ENCODE measurements around the gene BTBD6. TPM values are rescaled to one million over a fixed set of nuclear protein-coding genes. Genes with fewer than 3 reads are reported as not detected.

The BTBD6 gene
- total and polyA plus RNA-seq, 9 of the 15 experiments (the other 6 are each of a cell fraction or from before 2014, with no cell fraction given), result not detected

DNA sequence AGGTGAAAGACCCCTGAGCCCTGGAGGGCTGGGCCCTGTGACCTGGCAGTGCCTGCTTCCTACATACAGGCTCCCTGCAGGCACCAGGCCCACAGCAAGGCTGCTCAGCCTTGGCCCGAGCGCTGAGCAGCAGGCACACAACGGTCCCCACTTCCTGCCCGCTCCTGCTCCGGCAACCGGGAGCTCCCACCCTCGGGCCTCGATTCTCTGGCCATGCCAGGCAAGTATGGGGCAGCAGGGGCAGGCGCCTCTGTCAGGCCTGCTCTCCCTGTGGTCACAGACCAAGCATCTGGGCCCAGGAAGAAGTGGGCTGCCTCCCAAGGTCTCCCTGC, 36.6 kb upstream of the BTBD6 start:
- Histone ChIP-seq H3K9me3 (replicated peaks; ENCODE audit: control insufficient read depth, insufficient read depth, low read depth, low read length) (no peaks in the 10 kb centered on the region), H3K4me3 (no peak overlapping the region), H4K20me1 (replicated peaks; ENCODE audit: control insufficient read depth, insufficient read depth, low read length) (no peaks in the 10 kb centered on the region; the same call in 1 of the 2 replicates), H3K9me1 (ENCODE audit: control insufficient read depth, insufficient read depth, low read length) (no peaks in the 10 kb centered on the region), H3K27ac (ENCODE audit: extremely low read depth, low read depth, low read length) (no peak overlapping the region), H3K9ac (ENCODE audit: insufficient read depth in 1 of 2, low read depth in 2 of 2, low read length in 2 of 2) (no peak overlapping the region), H2AFZ (ENCODE audit: low read depth, low read length) (no peak overlapping the region), H3K36me3 (ENCODE audit: control insufficient read depth, insufficient read depth, low read length) (peaks cover 5% of the 10 kb centered on the region; the same call in 1 of the 3 replicates), H3K79me2 (ENCODE audit: control insufficient read depth, insufficient read depth, low read length) (no peaks in the 10 kb centered on the region), H3K4me1 (replicated peaks in 1 of 2; ENCODE audit: control insufficient read depth in 2 of 2, insufficient read depth in 2 of 2, low read length in 2 of 2) (peaks cover 0 to 27% of the 10 kb centered on the region in 2 experiments; a peak in 2 of 5 replicates), H3K4me2 (ENCODE audit: insufficient read depth, low read length) (no peak overlapping the region), H3K27me3 (ENCODE audit: control insufficient read depth in 2 of 2, insufficient read depth in 2 of 2, low read length in 2 of 2) (no peaks in the 10 kb centered on the region)
- no TSS peak for BruUV-seq (replicated peaks)
- ChIA-PET POLR2A (interaction anchor here (0.6 to 1.0 kb wide), 2 partner anchors 8 to 949 kb away, joined by 3 read pairs; no protein-coding TSS in a partner anchor), CTCF (ENCODE audit: low intra/inter-chr PET ratio) (no interaction called here)
- no peak for TF ChIP-seq HNRNPLL (IDR thresholded peaks at IDR 0.05; ENCODE audit: low read depth, low read length, poor library complexity, severe bottlenecking)
- no peak for TF ChIP-seq PTRF (tag; IDR thresholded peaks at IDR 0.05)
- TF ChIP-seq, protein P1, sequence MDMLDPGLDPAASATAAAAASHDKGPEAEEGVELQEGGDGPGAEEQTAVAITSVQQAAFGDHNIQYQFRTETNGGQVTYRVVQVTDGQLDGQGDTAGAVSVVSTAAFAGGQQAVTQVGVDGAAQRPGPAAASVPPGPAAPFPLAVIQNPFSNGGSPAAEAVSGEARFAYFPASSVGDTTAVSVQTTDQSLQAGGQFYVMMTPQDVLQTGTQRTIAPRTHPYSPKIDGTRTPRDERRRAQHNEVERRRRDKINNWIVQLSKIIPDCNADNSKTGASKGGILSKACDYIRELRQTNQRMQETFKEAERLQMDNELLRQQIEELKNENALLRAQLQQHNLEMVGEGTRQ (CRISPR knock-in tag; IDR thresholded peaks at IDR 0.05), result no peak
- TF ChIP-seq HDAC6 (IDR thresholded peaks at IDR 0.05; ENCODE audit: low read depth, low read length), result no peak
- 78% methylated on average over 4 of the region's 9 CpGs for WGBS (ENCODE audit: insufficient coverage, low coverage, missing lambda C conversion rate)
- intact Hi-C loops (cut with micrococcal nuclease) (no loop called here), in situ Hi-C loops (cut with MboI) (loop anchor here (5.0 kb wide), 1 partner anchor 131 kb away; no protein-coding TSS in a partner anchor)
- ATAC-seq, result no peak
- no peak for DNase-seq (ENCODE audit: extremely low read depth in 1 of 4, low spot score in 3 of 4)
- FAIRE-seq, result no peak
